GM19463 (cell line): ENCODE data around the gene SLC22A12.
"Not testable (repeated sequence)": the region's sequence is repeated elsewhere in the genome, so short reads cannot be mapped to it uniquely, and the experiment has no call there.

Source experiments
- ATAC-seq: cut with Tn5 transposase; IDR thresholded peaks from one replicate; pipeline ENCODE4 v1.9.1; 2021; ENCODE audit warnings: mild to moderate bottlenecking, moderate library complexity; ENCODE audit not compliant: unreplicated experiment

SLC22A12 gene

GRCh38 chr11:64583296-64584262, 7.4 kb upstream of the SLC22A12 start:
- no peak for ATAC-seq

GRCh38 chr11:64585150-64585549, 5.9 kb upstream of the SLC22A12 start:
- ATAC-seq, result no peak

- ATAC-seq, result no peak
Measured at GRCh38 chr11:64586366-64586765, 4.7 kb upstream of the SLC22A12 start.

- ATAC-seq, result no peak
Measured at GRCh38 chr11:64588701-64589100, 2.3 kb upstream of the SLC22A12 start.

GRCh38 chr11:64591257-64592233, 525 bp downstream of the SLC22A12 start:
- ATAC-seq, result no peak

- ATAC-seq, result no peak
Measured at GRCh38 chr11:64592234-64592615, 1.2 kb downstream of the SLC22A12 start.

GRCh38 chr11:64592656-64593055, 1.6 kb downstream of the SLC22A12 start:
- ATAC-seq, result no peak

GRCh38 chr11:64593156-64594105, 2.4 kb downstream of the SLC22A12 start:
- ATAC-seq, result no peak

GRCh38 chr11:64594159-64594939, 3.3 kb downstream of the SLC22A12 start:
- no peak for ATAC-seq

- ATAC-seq, result not testable (repeated sequence)
Measured at GRCh38 chr11:64595922-64596321, 4.9 kb downstream of the SLC22A12 start.

- ATAC-seq, result no peak
Measured at GRCh38 chr11:64597671-64598101, 6.7 kb downstream of the SLC22A12 start.

GRCh38 chr11:64598106-64598796, 7.2 kb downstream of the SLC22A12 start:
- ATAC-seq, result no peak

GRCh38 chr11:64598797-64599697, 8.0 kb downstream of the SLC22A12 start:
- ATAC-seq, result no peak

GRCh38 chr11:64599698-64600211, 8.7 kb downstream of the SLC22A12 start:
- ATAC-seq, result no peak

- ATAC-seq, result no peak
Measured at GRCh38 chr11:64600281-64600992, 9.4 kb downstream of the SLC22A12 start.

GRCh38 chr11:64601605-64602465, 10.8 kb downstream of the SLC22A12 start:
- no peak for ATAC-seq
